ENCODE measurements around the gene PTPN3. TPM values are rescaled to one million over a fixed set of nuclear protein-coding genes. Genes with fewer than 3 reads are reported as not detected.

PTPN3 gene
- total and polyA plus RNA-seq, 10 of the 15 experiments (the other 5 are each of a cell fraction or from before 2014, with no cell fraction given) = 0.18 to 1.3 (median 0.39) TPM

- no peak for TF ChIP-seq PML (IDR thresholded peaks at IDR 0.05; ENCODE audit: low read length)
- TF ChIP-seq, protein P1, sequence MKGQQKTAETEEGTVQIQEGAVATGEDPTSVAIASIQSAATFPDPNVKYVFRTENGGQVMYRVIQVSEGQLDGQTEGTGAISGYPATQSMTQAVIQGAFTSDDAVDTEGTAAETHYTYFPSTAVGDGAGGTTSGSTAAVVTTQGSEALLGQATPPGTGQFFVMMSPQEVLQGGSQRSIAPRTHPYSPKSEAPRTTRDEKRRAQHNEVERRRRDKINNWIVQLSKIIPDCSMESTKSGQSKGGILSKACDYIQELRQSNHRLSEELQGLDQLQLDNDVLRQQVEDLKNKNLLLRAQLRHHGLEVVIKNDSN (IDR thresholded peaks at IDR 0.05; ENCODE audit: borderline replicate concordance, extremely low read length, insufficient read depth, low read depth, low read length) = no peak
- TF ChIP-seq RAD21 (IDR thresholded peaks at IDR 0.05; ENCODE audit: insufficient read depth, low read depth, low read length) = no peak
- TF ChIP-seq ZBED1 (IDR thresholded peaks at IDR 0.05; ENCODE audit: borderline replicate concordance) = 0 out of 2 replicates have a peak, but pooled peaks have one; percentile 37
- TF ChIP-seq, protein P2, sequence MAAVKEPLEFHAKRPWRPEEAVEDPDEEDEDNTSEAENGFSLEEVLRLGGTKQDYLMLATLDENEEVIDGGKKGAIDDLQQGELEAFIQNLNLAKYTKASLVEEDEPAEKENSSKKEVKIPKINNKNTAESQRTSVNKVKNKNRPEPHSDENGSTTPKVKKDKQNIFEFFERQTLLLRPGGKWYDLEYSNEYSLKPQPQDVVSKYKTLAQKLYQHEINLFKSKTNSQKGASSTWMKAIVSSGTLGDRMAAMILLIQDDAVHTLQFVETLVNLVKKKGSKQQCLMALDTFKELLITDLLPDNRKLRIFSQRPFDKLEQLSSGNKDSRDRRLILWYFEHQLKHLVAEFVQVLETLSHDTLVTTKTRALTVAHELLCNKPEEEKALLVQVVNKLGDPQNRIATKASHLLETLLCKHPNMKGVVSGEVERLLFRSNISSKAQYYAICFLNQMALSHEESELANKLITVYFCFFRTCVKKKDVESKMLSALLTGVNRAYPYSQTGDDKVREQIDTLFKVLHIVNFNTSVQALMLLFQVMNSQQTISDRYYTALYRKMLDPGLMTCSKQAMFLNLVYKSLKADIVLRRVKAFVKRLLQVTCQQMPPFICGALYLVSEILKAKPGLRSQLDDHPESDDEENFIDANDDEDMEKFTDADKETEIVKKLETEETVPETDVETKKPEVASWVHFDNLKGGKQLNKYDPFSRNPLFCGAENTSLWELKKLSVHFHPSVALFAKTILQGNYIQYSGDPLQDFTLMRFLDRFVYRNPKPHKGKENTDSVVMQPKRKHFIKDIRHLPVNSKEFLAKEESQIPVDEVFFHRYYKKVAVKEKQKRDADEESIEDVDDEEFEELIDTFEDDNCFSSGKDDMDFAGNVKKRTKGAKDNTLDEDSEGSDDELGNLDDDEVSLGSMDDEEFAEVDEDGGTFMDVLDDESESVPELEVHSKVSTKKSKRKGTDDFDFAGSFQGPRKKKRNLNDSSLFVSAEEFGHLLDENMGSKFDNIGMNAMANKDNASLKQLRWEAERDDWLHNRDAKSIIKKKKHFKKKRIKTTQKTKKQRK (IDR thresholded peaks at IDR 0.05; ENCODE audit: low read depth, low read length) = no peak
- peak; percentile 63; the same call in 1 of the 2 replicates for TF ChIP-seq TAF1 (IDR thresholded peaks at IDR 0.05; ENCODE audit: borderline replicate concordance, low read depth, low read length)
- TF ChIP-seq SUZ12 (IDR thresholded peaks at IDR 0.05; ENCODE audit: unreplicated experiment) = no peak
- TF ChIP-seq CUX1 (IDR thresholded peaks at IDR 0.05; ENCODE audit: insufficient replicate concordance, low read depth, low read length) = no peak
- no peak for TF ChIP-seq ZNF274 (IDR thresholded peaks at IDR 0.05; ENCODE audit: insufficient read depth, insufficient read length)
- TF ChIP-seq KDM1A (IDR thresholded peaks at IDR 0.05; ENCODE audit: borderline replicate concordance) = no peak
- TF ChIP-seq, protein P3, sequence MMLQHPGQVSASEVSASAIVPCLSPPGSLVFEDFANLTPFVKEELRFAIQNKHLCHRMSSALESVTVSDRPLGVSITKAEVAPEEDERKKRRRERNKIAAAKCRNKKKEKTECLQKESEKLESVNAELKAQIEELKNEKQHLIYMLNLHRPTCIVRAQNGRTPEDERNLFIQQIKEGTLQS (IDR thresholded peaks at IDR 0.05; ENCODE audit: borderline replicate concordance, extremely low read depth, low read depth, low read length) = no peak
- TF ChIP-seq IKZF1 (conservative IDR thresholded peaks at IDR 0.05) = peak; percentile 77
- TF ChIP-seq NFYB (IDR thresholded peaks at IDR 0.05; ENCODE audit: insufficient read depth, low read depth, low read length) = no peak
- TF ChIP-seq ZBTB33 (IDR thresholded peaks at IDR 0.05) = no peak
Observed at GRCh38 chr9:109416135-109416706, 81.9 kb downstream of the PTPN3 start (continued).

Measured in GM12878 (cell line).